Activated CD8-positive, alpha-beta memory T cell treated with anti-CD3 and anti-CD28 coated beads for 36 hours (primary cell): Measurements from ENCODE around the gene MGAT5B. TPM values are rescaled to one million over a fixed set of nuclear protein-coding genes. Genes with fewer than 3 reads are reported as not detected.

Source experiments
- CTCF ChIA-PET: fragments of 350-600 bp; sonication (Branson Sonifier 250); formaldehyde crosslinking; loops from one replicate; lab custom pipeline; 2021; ENCODE audit warnings: antibody characterized with exemption; lab: Charles Lee
- POLR2A ChIA-PET: fragments of 350-600 bp; sonication (Branson Sonifier 250); formaldehyde crosslinking; loops from one replicate; lab custom pipeline; 2021; ENCODE audit warnings: antibody characterized with exemption; lab: Charles Lee
- total RNA-seq, 2 experiments: library from RNA; stranded (reverse); gene quantifications; one replicate each; pipeline ENCODE4 v1.2.3, GENCODE V29; 2021

MGAT5B gene
- total RNA-seq, 2 experiments from 2014 or later = 0.10 to 0.23 TPM

- ChIA-PET POLR2A (no interaction called here), CTCF (no interaction called here)
Measured at GRCh38 chr17:76920364-76921139, 52.3 kb downstream of the MGAT5B start.

GRCh38 chr17:76921340-76922036, 53.3 kb downstream of the MGAT5B start:
- CTCF ChIA-PET = no interaction called here

GRCh38 chr17:76922084-76922483, 53.9 kb downstream of the MGAT5B start:
- CTCF ChIA-PET = no interaction called here
- POLR2A ChIA-PET = no interaction called here

More at GRCh38 chr17:76921340-76922036, 53.3 kb downstream of the MGAT5B start:
- POLR2A ChIA-PET = no interaction called here

GRCh38 chr17:76922967-76923366, 54.8 kb downstream of the MGAT5B start:
- CTCF ChIA-PET = interaction anchor here (0.6 kb wide), 1 partner anchor 29 kb away, joined by 4 read pairs; no protein-coding TSS in a partner anchor

GRCh38 chr17:76923491-76923890, 55.3 kb downstream of the MGAT5B start:
- ChIA-PET CTCF (no interaction called here), POLR2A (no interaction called here)

More at GRCh38 chr17:76922967-76923366, 54.8 kb downstream of the MGAT5B start:
- POLR2A ChIA-PET = no interaction called here

- POLR2A ChIA-PET = no interaction called here
- CTCF ChIA-PET = interaction anchor here (0.6 kb wide), 1 partner anchor 42 kb away, joined by 5 read pairs; no protein-coding TSS in a partner anchor
Measured at GRCh38 chr17:76924345-76925342, 56.4 kb downstream of the MGAT5B start.

GRCh38 chr17:76925441-76925891, 57.3 kb downstream of the MGAT5B start:
- ChIA-PET POLR2A (no interaction called here), CTCF (no interaction called here)

- ChIA-PET CTCF (no interaction called here), POLR2A (no interaction called here)
Measured at GRCh38 chr17:76926237-76926866, 58.1 kb downstream of the MGAT5B start.

- CTCF ChIA-PET = interaction anchor here (0.6 kb wide), 1 partner anchor 181 kb away, joined by 3 read pairs; no protein-coding TSS in a partner anchor
- POLR2A ChIA-PET = no interaction called here
Measured at GRCh38 chr17:76927577-76927976, 59.4 kb downstream of the MGAT5B start.

- ChIA-PET POLR2A (no interaction called here), CTCF (interaction anchor here (0.6 kb wide), 1 partner anchor 181 kb away, joined by 3 read pairs; no protein-coding TSS in a partner anchor)
Measured at GRCh38 chr17:76927982-76928381, 59.8 kb downstream of the MGAT5B start.

- CTCF ChIA-PET = interaction anchor here (0.5 kb wide), 1 partner anchor 21 kb away, joined by 3 read pairs; no protein-coding TSS in a partner anchor
- POLR2A ChIA-PET = no interaction called here
Measured at GRCh38 chr17:76929148-76929547, 60.9 kb downstream of the MGAT5B start.

- ChIA-PET CTCF (interaction anchor here (0.5 kb wide), 1 partner anchor 21 kb away, joined by 3 read pairs; no protein-coding TSS in a partner anchor), POLR2A (interaction anchor here (0.6 kb wide), 1 partner anchor 371 kb away, joined by 6 read pairs; no protein-coding TSS in a partner anchor)
Measured at GRCh38 chr17:76929601-76930000, 61.4 kb downstream of the MGAT5B start.

- ChIA-PET POLR2A (interaction anchor here (0.6 kb wide), 1 partner anchor 370 kb away, joined by 6 read pairs; no protein-coding TSS in a partner anchor), CTCF (no interaction called here)
Measured at GRCh38 chr17:76930107-76930506, 61.9 kb downstream of the MGAT5B start.

- CTCF ChIA-PET = no interaction called here
- POLR2A ChIA-PET = no interaction called here
Measured at GRCh38 chr17:76932402-76933333, 64.5 kb downstream of the MGAT5B start.

GRCh38 chr17:76934561-76935320, 66.5 kb downstream of the MGAT5B start:
- CTCF ChIA-PET = no interaction called here
- POLR2A ChIA-PET = no interaction called here

- CTCF ChIA-PET = no interaction called here
- POLR2A ChIA-PET = no interaction called here
Measured at GRCh38 chr17:76935331-76935730, 67.1 kb downstream of the MGAT5B start.

- ChIA-PET POLR2A (no interaction called here), CTCF (no interaction called here)
Measured at GRCh38 chr17:76937238-76937637, 69.0 kb downstream of the MGAT5B start.
